HG03039 (cell line): ENCODE data around the gene GDPD3.

Experiments
- ATAC-seq: cut with Tn5 transposase; IDR thresholded peaks from one replicate; pipeline ENCODE4 v1.9.1; 2021; ENCODE audit warnings: mild to moderate bottlenecking, moderate library complexity; ENCODE audit not compliant: unreplicated experiment

Gene GDPD3, protein sequence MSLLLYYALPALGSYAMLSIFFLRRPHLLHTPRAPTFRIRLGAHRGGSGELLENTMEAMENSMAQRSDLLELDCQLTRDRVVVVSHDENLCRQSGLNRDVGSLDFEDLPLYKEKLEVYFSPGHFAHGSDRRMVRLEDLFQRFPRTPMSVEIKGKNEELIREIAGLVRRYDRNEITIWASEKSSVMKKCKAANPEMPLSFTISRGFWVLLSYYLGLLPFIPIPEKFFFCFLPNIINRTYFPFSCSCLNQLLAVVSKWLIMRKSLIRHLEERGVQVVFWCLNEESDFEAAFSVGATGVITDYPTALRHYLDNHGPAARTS

DNA sequence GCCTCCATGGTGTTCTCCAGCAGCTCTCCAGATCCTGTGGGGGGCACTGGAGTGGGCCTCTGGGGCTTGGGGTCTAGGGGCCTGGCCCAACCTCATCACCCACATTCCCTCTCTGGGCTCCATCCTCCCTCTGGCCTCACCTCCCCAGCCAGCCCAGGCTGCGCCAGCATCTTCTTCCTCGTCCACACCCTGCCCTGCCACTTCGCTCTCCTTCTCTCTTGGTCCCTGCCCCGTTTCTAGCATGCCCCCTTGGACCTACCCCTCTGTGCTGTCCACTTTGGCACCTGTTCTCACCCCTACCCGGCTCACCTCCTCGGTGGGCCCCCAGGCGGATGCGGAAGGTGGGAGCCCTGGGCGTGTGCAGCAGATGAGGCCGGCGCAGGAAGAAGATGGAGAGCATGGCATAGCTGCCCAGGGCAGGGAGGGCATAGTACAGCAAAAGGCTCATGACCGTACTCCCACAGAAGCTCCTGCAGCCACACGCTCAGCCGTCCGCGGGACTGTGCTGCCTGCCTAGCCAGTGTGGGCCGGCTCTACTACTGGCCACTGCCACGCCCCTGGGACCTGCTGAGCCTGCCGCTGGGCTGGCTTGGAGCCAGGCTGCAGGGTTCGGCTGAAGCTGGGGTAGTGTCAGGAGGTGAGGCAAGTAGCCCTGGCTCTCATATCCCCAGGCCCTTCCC, at the start of gene GDPD3:
GDPD3 (minus strand) TSS at position 507 of the 680 bp plus-strand sequence; CDS start at position 448, 59 bp downstream.
- ATAC-seq: no peak

DNA sequence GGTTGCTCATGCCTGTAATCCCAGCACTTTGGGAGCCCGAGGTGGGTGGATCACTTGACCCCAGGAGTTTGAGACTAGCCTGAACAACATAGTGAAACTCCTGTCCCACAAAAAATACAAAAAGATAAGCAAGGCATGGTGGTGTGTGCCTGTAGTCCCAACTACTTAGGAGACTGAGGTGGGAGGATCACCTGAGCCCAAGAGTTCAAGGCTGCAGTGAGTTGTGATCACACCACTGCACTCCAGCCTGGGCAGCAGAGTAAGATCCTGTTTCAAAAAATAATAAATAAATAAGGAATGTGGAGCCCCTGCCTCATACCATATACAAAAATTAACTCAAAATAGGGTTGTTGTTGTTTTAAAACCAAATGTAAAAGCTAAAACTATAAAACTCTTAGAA, 43.9 kb upstream of the GDPD3 start:
- ATAC-seq: no peak

DNA sequence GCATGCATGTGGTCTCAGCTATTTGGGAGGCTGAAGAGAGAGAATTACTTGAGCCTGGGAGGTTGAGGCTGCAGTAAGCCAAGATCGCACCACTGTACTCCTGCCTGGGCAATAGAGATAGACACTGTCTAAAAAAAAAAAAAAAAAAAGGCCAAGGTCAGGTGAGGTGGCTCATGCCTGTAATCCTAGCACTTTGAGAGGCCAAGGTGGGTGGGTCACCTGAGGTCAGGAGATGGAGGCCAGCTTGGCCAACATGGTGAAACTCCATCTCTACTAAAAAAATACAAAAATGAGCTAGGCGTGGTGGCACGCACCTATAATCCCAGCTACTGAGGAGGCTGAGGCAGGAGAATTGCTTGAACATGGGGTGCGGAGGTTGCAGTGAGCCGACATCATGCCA, 41.9 kb upstream of the GDPD3 start:
- no peak for ATAC-seq

DNA sequence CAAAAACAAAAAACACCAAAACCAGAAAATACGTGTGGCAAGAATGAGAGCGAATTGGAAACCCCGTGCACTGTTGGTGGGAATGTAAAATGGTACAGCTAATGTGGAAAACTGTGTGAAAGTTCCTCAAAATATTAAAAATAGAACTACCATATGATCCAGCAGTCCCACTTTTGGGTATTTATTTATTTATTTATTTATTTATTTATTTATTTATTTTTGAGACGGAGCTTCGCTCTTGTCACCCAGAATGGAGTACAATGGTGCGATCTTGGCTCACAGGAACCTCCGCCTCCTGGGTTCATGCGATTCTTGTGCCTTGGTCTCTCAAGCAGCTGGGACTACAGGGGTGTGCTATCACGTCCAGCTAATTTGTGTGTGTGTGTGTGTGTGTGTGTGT, 39.2 kb upstream of the GDPD3 start:
- no peak for ATAC-seq

DNA sequence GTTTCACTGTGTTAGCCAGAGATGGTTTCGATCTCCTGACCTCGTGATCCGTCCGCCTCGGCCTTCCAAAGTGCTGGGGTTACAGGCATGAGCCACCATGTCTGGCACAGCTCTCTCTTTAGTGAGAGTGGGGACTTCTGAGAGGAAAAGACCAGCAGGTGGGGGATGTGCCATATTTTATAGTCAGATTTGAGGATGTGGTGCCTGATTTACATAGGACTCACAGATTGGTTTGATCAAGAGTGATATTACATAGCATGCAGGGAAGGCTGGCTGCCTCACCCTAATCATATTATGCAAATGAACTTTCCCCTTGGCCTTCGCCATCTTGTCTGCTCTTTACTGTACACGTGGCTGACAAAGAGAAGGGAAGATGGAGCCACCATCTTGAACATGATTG, 37.8 kb upstream of the GDPD3 start:
- ATAC-seq: no peak

DNA sequence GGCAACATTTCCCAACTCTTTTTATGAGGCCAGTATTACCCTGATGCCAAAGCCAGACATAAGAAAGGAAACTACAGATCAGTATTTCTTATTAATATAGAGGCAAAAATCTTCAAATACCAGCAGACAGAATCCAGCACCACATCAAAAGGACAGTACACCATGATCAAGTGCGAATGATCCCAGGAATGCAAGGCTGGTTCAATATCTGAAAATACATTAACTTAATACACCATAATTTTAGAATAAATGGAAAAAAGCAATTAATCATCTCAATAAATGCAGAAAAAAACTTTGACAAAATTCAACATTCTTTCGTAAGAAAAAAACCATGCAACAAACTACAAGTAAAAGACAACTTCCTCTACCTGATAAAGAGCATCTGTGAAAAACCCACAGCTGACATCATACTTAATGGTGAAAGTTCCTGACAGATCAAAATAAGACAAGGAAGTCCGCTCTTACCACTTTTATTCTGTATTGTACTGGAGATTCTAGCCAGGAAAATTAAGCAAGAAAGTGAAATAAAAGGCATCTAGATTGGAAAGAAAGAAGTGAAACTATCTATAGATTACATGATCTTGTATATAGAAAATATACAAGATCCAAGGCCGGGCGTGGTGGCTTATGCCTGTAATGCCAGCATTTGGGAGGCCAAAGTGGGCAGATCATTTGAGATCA, 36.1 kb upstream of the GDPD3 start:
- no peak for ATAC-seq

DNA sequence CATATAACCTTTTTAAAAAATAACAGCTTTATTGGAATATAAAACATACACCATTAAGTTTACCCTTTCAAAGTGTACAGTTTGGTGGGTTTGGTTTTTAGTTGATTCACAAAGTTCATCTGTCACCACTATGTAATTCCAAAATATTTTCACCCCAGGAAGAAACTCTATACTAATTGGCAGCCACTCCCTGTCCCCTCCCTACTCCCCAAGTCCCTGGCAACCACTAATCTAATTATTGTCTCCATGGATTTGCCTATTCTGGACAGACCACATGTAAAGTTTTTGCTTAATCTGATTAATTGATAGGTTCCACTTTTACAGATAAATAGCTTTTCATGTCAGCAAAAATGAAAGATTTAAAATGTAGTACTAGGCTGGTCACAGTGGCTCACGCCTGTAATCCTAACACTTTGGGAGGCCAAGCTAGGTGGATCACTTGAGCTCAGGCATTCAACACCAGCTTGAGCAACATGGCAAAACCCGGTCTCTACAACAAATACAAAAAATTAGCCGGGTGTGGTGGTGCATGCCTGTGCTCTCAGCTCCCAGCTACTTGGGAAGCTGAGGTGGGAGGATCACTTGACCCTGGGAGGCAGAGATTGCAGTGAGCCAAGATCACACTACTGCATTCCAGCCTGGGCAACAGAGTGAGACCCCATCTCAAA, 34.6 kb upstream of the GDPD3 start:
- ATAC-seq: no peak

DNA sequence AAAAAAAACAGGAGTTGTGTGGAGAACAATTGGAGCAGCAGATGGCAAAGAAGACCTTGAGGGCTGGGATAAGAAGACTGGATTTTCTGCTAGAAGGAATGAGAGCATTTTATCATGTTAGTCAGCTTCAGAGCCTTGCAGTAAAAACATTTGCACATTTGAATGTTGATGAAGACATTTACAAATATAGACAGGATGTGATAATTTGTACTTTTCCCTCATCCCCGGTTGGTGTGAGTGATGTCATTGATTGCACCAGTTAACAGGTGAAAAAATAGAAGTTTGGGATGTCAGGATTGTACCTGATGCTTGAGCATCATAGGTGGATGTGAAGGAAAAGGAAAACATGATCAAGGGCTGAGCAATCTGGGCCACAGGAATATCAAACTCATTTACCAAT, 32.3 kb upstream of the GDPD3 start:
- ATAC-seq: no peak

DNA sequence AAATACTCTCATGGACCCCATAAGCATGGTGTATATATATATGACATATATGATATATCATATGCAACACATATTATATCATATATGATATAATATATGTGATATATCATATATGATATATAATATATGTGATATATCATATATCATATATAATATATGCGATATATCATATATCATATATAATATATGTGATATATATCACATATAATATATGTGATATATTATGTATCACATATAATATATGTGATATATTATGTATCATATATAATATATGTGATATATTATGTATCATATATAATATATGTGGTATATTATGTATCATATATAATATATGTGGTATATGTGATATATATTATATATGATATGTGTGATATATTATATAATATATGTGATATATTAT, 31.6 kb upstream of the GDPD3 start:
- ATAC-seq: no peak

DNA sequence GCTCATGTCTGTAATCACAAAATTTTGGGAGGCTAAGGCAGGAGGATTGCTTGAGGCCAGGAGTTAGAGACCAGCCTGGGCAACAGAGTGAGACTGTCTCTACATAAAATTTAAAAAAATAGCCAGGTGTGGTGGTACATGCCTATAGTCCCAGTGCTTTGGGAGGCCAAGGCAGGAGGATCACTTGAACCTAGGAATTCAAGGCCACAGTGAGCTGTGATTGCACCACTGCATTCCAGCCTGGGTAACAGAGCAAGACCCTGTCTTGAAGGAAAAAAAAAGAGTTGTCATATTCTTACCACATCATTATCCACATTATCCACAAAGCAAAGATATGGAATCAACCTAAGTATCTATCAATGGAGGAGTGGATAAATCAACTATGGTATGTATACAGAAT, 30.7 kb upstream of the GDPD3 start:
- no peak for ATAC-seq

DNA sequence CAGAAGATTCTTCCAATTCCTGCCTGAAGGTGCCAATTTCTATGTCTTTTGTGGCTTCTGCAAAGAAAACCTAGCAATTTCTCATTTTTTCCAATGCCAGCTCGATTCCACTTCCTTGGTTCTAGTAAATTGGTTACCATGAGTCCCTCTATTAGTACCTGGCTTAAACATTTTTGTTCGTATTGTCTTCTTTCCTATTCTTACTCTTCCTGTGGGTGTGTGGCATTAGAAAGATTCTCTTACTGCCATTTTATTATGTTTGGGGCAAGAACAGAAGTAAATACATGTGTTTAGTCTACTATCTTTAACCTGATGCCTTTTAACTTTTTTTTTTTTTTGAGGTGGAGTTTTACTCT, 30.0 kb upstream of the GDPD3 start:
- ATAC-seq: no peak

DNA sequence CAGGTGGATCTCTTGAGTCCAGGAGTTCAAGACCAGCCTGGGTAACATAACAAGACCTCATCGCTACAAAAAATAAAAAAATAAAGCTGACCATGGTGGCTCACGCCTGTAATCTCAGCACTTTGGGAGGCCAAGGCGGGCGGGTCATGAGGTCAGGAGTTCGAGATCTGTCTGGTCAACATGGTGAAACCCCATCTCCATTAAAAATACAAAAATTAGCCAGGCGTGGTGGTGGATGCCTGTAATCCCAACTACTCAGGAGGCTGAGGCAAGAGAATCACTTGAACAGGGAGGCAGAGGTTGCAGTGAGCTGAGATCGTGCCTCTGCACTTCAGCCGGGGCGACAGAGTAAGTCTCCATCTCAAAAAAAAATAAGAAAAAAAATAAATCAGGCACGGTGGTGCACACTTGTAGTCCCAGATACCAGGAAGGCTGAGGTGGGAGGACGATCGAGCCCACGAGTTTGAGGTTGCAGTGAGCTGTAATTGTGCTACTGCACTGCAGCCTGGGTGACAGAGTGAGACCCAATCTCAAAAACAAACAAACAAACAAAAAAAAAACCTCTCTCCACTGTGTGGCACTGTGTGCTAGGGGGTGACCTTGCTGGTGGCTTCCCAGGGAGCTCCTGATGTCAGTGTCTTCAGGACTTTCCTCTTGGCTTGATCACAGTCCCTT, 29.5 kb upstream of the GDPD3 start:
- no peak for ATAC-seq

DNA sequence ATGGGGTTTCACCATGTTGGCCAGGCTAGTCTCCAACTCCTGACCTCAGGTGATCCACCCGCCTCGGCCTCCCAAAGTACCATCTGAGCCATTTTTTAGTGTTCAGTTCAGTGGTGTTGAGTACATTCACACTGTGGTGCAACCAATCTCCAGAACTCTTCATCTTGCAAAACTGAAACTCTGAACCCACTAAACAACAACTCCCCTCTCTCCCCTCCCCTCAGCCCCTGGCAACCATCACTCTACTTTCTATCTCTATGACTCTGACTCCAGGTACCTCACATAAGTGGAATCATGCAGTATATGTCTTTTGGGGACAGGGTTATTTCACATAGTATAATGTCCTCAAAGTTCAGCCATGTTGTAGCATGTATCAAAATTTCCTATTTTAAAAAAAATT, 28.4 kb upstream of the GDPD3 start:
- no peak for ATAC-seq

DNA sequence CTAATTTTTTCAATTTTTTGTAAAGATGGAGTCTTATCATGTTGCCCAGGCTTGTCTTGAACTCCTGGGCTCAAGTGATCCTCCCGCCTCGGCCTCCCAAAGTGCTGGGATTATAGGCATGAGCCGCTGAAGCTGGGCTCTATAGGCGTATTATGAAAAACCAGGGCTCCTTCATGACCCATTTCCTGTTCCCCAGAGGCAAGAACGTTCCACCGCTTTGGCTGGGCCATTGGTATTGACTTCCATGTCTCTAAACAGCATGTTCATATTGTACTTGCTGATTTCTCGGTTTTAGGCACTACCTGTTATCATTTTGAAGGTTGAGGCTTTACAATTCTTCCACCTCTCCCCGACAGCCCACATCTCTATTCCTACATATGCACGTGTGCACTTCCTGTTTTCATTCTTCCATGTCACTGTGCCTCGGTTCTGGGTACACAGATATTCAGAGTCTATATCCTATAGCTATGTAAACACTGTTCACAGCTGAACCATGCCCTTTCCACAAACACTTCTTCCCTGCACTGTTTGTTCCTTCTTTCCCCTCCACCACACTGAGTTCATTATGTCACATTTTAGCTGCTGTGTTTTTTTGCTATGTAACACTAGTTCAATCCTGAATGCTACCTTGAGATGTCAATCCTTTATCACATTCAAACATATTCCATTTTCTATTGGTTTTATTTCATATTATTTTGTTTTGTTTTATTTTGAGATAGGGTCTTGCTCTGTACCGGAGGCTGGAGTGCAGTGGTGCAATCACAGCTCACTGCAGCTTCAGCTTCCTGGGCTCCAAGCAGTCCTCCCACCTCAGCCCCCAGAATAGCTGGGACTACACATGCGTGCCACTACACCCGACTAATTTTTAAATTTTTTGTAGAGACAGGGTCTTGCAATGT, 26.5 kb upstream of the GDPD3 start:
- ATAC-seq: no peak

DNA sequence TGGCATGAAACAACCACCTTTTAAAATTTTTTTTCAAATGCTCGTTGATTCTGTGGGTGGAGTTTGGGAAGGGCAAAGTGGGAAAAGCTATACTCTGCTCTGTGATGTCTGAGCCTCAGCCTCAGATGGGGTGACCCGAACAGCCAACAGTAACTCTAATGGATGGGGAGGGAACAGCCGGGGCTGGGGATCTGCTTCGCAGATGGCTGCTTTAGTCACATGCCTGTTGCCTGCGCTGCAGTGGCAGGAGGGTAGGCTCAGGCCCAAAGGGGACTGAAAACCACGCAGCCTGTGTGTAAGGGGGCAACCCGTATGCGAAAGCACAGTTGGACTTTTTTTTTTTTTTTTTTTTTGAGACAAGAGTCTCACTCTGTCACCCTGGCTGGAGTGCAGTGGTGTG, 24.6 kb upstream of the GDPD3 start:
- no peak for ATAC-seq

DNA sequence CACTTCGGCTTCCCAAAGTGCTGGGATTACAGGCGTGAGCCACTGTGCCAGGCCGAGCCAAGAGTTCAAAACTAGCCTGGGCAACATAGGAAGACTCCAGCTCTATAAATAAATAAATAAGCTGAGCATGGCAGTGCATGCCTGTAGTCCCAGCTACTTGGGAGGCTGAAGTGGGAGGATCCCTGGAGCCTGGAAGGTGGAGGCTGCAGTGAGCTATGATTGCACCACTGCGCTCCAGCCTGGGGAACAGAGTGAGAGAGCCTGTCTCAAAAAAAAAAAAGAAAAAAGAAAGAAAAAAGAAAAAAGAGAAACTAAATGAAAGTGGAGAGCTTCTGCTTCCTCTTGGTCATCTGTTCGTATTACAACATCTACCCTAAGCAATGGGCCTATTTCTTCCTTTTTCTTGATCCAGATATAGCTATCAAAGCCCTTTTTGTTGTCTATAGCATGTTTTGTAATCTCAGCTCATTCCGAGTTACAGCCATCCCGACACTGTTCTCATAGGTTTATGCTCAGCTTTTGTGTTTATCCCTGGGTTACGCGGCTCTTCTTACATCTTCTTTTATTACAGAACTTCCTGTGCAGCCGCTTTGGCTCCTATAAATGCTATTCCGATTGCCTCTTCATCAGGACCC, 23.8 kb upstream of the GDPD3 start:
- ATAC-seq: no peak

DNA sequence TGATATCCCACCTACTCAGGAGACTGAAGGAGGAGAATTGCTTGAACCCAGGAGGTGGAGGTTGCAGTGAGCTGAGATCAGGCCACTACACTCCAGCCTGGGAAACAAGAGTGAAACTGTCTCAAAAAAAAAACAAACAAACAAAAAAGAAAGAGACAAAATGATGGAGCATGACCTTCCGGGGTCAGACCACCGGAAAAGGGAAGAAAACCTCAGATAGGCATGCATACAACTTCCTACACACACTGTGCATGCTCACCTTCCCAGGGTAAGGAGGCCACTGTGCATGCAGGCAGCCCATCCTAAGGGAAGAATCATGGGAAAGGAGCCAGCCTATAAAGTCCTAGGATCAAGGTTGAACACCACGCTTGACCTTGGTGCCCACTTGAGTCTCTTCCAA, 19.3 kb upstream of the GDPD3 start:
- no peak for ATAC-seq

DNA sequence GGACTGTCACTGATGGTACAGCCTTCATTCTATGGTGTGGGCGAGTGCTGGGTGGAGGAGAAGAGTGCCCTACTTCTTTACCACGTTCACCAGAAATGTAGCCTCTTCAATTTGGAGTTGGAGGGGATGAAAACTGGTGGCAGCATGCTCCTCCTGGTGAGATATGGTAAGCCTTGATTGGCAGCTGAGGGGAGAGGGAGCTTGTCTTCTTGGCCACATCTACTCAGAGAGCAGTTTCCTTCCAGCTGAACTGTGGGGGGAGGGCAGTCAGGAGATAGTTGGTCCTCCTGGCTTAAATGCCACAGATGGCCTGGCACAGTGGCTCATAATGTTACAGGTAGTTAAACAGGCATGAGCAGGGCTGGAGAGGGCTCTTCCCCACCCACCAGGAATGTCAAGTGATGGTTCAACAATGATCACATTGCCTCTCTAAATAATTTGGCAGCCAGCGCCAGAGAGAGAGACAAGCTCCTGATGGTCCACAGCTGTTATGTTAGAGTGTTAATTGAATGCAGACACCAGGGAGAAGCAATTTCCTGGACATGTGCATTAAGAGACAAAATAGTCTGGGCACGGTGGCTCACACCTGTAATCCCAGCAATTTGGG, 18.6 kb upstream of the GDPD3 start:
- no peak for ATAC-seq

DNA sequence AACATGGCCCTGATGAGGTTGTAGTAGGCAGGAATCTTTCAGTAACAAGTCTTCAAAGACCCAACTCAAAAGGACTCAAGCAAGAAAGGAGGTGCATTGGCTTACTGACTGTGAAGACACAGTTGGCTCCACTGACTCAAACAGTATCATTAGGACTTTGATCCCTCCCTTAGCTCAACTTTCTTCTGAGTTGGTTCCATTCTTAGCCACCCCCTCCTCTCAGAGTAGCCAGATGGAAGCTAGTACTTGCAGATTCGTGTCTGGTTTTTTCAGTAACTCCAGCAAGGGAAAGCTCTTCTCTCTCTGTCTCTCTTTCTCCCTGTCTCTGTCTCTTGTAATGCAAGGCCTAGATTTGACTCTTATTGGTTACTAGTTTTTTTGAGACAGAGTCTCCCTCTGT, 14.7 kb upstream of the GDPD3 start:
- ATAC-seq: no peak
